PC-9 (cell line): ENCODE data around the gene GNB1. TPM values are rescaled to one million over a fixed set of nuclear protein-coding genes. Genes with fewer than 3 reads are reported as not detected.
"Not testable (repeated sequence)": the region's sequence is repeated elsewhere in the genome, so short reads cannot be mapped to it uniquely, and the experiment has no call there.

Experiments
- BruUV-seq: library from RNA; stranded (reverse); fragments of 400-500 nt; replicated peaks from 2 replicates; lab custom pipeline; 2021; lab: Mats Ljungman, UMichigan
- CTCF ChIA-PET: fragments of 300-600 bp; sonication (Branson Sonifier 250); formaldehyde crosslinking; loops from one replicate; lab custom pipeline; 2022; ENCODE audit warnings: antibody characterized with exemption; lab: Charles Lee
- POLR2A ChIA-PET: fragments of 300-600 bp; sonication (Branson Sonifier 250); formaldehyde crosslinking; loops from one replicate; lab custom pipeline; 2022; ENCODE audit warnings: antibody characterized with exemption; ENCODE audit not compliant: unreplicated experiment; lab: Charles Lee
- DNase-seq, 2 experiments: peaks; one replicate each; pipeline versions ENCODE4 v3.0.0 to v3.0.0-alpha.2; 2015 to 2022; ENCODE audit warnings: mixed read lengths in 1 of 2
- H2AFZ ChIP-seq: fragments of 200-600 bp; sonication (generic); 2 replicates; pipeline ENCODE4 v1.8.1; 2017; ENCODE audit warnings: antibody characterized with exemption
- H3F3A ChIP-seq: fragments of 200-600 bp; sonication (generic); 2 replicates; pipeline ENCODE4 v1.8.1; 2017; ENCODE audit warnings: antibody characterized with exemption, mild to moderate bottlenecking, low read depth; ENCODE audit not compliant: insufficient read depth
- H3K27ac ChIP-seq: fragments of 200-600 bp; sonication (generic); 2 replicates; pipeline ENCODE4 v1.6.1; 2016; ENCODE audit warnings: mixed run types
- H3K27me3 ChIP-seq: fragments of 200-600 bp; sonication (generic); 2 replicates; pipeline ENCODE4 v1.6.1; 2016; ENCODE audit warnings: low read depth, mixed run types; ENCODE audit not compliant: insufficient read depth
- H3K36me3 ChIP-seq: fragments of 200-600 bp; sonication (generic); 2 replicates; pipeline ENCODE4 v1.6.1; 2016; ENCODE audit warnings: low read depth, mixed run types
- H3K4me1 ChIP-seq: fragments of 200-600 bp; sonication (generic); replicated peaks from 2 replicates; pipeline ENCODE4 v1.6.1; 2016; ENCODE audit warnings: mixed run types; ENCODE audit not compliant: insufficient read depth
- H3K4me2 ChIP-seq: fragments of 200-600 bp; sonication (generic); 2 replicates; pipeline ENCODE4 v1.6.1; 2017; ENCODE audit warnings: mixed run types
- H3K4me3 ChIP-seq: fragments of 200-600 bp; sonication (generic); 2 replicates; pipeline ENCODE4 v1.6.1; 2016; ENCODE audit warnings: mixed run types
- H3K79me2 ChIP-seq: fragments of 200-600 bp; sonication (generic); 2 replicates; pipeline ENCODE4 v1.6.1; 2017; ENCODE audit warnings: low read depth, mixed run types
- H3K9me2 ChIP-seq: fragments of 200-600 bp; sonication (generic); 2 replicates; pipeline ENCODE4 v1.8.1; 2017; ENCODE audit warnings: mild to moderate bottlenecking; ENCODE audit not compliant: insufficient read depth
- H3K9me3 ChIP-seq: fragments of 200-600 bp; sonication (generic); 2 replicates; pipeline ENCODE4 v1.8.1; 2016; ENCODE audit warnings: low read depth; ENCODE audit not compliant: insufficient read depth
- H4K20me1 ChIP-seq: fragments of 200-600 bp; sonication (generic); 2 replicates; pipeline ENCODE4 v1.8.1; 2017; ENCODE audit not compliant: insufficient read depth
- EZH2 ChIP-seq: fragments of 200-600 bp; sonication (generic); IDR thresholded peaks from 2 replicates; pipeline ENCODE4 v1.8.0; 2017; ENCODE audit warnings: antibody characterized with exemption, low read depth
- intact Hi-C: fragments of 100-400 bp; cut with micrococcal nuclease; formaldehyde crosslinking; loops from one replicate; pipeline ENCODE4 v1.10.0; 2022; ENCODE audit not compliant: unreplicated experiment
- total RNA-seq: library from RNA; stranded (reverse); gene quantifications from 2 replicates; pipeline ENCODE4 v1.2.3, GENCODE V29; 2021
- TF ChIP-seq, protein P1 (sequence below): fragments of 200-600 bp; sonication (generic); conservative IDR thresholded peaks from 2 replicates; pipeline ENCODE4 v1.6.1; 2017; ENCODE audit warnings: mixed run types, antibody characterized with exemption, mild to moderate bottlenecking, moderate library complexity

GNB1 gene
- total RNA-seq, 1 experiment from 2014 or later: 286 TPM

DNA sequence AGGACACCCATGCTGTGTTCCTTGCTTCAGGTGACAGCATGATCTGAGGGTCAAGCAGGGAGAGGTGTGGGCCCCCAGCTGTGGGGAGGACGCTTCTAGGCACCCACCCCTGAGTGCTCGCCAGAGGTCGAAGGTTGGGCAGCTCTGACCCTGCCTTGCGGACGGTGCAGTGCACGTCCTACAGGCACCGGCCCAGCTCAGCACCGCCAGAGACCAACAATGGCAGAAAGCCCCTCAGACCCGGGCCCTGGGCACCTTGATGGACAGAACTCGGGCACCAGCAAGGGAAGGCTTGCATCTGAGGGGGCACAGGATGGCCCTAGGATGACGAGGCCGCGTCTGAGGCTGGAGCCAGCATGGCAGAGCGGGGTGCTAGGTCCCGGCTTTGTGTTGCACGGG, 137.3 kb downstream of the GNB1 start:
- Histone ChIP-seq H3K4me3 (no peak overlapping the region), H3K27me3 (no peaks in the 10 kb centered on the region), H3K36me3 (0 out of 2 replicates have a peak, but pooled peaks cover 9% of the 10 kb centered on the region), H2AFZ (no peak overlapping the region), H3K27ac (no peak overlapping the region), H3K79me2 (peaks cover 25% of the 10 kb centered on the region), H4K20me1 (no peaks in the 10 kb centered on the region), H3K9me2 (no peaks in the 10 kb centered on the region), H3F3A (peaks cover 19% of the 10 kb centered on the region), H3K9me3 (no peaks in the 10 kb centered on the region), H3K4me1 (peaks cover 15% of the 10 kb centered on the region), H3K4me2 (no peak overlapping the region)
- ChIA-PET POLR2A (no interaction called here), CTCF (no interaction called here)
- intact Hi-C loops: no loop called here
- no peak for TF ChIP-seq EZH2
- TF ChIP-seq, protein P1, sequence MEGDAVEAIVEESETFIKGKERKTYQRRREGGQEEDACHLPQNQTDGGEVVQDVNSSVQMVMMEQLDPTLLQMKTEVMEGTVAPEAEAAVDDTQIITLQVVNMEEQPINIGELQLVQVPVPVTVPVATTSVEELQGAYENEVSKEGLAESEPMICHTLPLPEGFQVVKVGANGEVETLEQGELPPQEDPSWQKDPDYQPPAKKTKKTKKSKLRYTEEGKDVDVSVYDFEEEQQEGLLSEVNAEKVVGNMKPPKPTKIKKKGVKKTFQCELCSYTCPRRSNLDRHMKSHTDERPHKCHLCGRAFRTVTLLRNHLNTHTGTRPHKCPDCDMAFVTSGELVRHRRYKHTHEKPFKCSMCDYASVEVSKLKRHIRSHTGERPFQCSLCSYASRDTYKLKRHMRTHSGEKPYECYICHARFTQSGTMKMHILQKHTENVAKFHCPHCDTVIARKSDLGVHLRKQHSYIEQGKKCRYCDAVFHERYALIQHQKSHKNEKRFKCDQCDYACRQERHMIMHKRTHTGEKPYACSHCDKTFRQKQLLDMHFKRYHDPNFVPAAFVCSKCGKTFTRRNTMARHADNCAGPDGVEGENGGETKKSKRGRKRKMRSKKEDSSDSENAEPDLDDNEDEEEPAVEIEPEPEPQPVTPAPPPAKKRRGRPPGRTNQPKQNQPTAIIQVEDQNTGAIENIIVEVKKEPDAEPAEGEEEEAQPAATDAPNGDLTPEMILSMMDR: no peak
- DNase-seq: no peak
- no TSS peak for BruUV-seq

GRCh38 chr1:1752636-1753606, 138.0 kb downstream of the GNB1 start:
- BruUV-seq: no TSS peak
- POLR2A ChIA-PET: no interaction called here
- intact Hi-C loops: no loop called here

DNA sequence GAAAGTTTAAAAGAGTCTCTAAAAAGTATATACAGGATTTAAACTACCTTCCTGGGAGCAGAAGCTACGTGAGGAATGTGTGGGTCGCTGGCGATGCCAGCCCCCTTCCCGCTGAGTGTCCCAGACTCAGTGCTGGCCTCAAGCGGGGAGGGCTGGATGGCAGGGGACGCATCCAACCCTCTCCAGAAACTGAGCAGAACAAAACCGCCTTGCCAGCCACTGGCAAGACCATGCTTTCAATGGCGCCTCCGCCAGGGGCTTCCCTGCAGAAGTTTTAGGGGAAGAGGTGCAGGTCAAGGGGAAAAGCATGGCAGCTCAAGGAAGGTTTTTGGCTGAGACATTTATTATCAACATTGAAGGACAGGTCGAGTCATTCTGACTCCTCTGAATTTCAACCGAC, 138.7 kb downstream of the GNB1 start:
- Histone ChIP-seq H3F3A (peaks cover 7% of the 10 kb centered on the region; the same call in 1 of the 2 replicates), H2AFZ (no peak overlapping the region), H3K36me3 (0 out of 2 replicates have a peak, but pooled peaks cover 4% of the 10 kb centered on the region), H3K4me2 (no peak overlapping the region), H3K27me3 (no peaks in the 10 kb centered on the region), H3K9me2 (no peaks in the 10 kb centered on the region), H3K9me3 (no peaks in the 10 kb centered on the region), H4K20me1 (no peaks in the 10 kb centered on the region), H3K4me1 (peaks cover under 1% of the 10 kb centered on the region; the same call in 1 of the 2 replicates), H3K27ac (no peak overlapping the region), H3K4me3 (no peak overlapping the region), H3K79me2 (peaks cover 12% of the 10 kb centered on the region)
- DNase-seq: no peak
- CTCF ChIA-PET: no interaction called here
- POLR2A ChIA-PET: no interaction called here
- TSS peak; percentile 22 for BruUV-seq
- TF ChIP-seq, protein P1: no peak
- TF ChIP-seq EZH2: no peak
- intact Hi-C loops: no loop called here

More at GRCh38 chr1:1752636-1753606, 138.0 kb downstream of the GNB1 start:
- H3K9me2 ChIP-seq: no peaks in the 10 kb centered on the region
- peaks cover 20% of the 10 kb centered on the region for H3K79me2 ChIP-seq
- peaks cover 12% of the 10 kb centered on the region; the same call in 1 of the 2 replicates for H3F3A ChIP-seq
- no peak overlapping the region for H3K4me2 ChIP-seq
- TF ChIP-seq, protein P1: no peak
- TF ChIP-seq EZH2: no peak
- no peak overlapping the region for H3K4me3 ChIP-seq
- DNase-seq: peak in 1 of 2 experiments; percentile 29
- CTCF ChIA-PET: no interaction called here
- H2AFZ ChIP-seq: no peak overlapping the region
- no peaks in the 10 kb centered on the region for H3K27me3 ChIP-seq
- 0 out of 2 replicates have a peak, but pooled peaks cover 6% of the 10 kb centered on the region for H3K36me3 ChIP-seq
- peaks cover 8% of the 10 kb centered on the region for H3K4me1 ChIP-seq
- no peaks in the 10 kb centered on the region for H4K20me1 ChIP-seq
- no peaks in the 10 kb centered on the region for H3K9me3 ChIP-seq
- no peak overlapping the region for H3K27ac ChIP-seq

DNA sequence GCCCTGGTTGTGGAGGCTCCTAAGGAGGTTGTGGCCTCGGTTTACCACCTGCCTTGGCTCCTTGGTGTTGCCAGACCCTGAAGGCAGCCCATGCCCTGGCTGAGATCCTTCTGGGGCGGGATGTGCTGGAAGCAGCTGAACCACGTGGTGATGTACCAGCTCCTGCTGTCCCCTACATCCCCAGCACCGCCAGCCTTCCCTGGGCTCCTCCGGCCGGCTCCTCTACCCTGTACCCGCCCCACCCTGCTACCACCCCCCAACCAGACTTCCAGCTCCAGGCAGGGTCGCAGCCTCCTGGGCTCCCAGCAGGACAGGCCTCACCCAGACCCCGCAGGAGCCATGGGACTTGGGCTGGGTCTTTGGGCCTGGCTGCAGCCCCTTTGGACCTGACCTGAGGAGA, 140.9 kb downstream of the GNB1 start:
- H3K9me3 ChIP-seq, H3K79me2 ChIP-seq, H3K4me2 ChIP-seq, H3F3A ChIP-seq, H3K4me1 ChIP-seq, intact Hi-C loops, H2AFZ ChIP-seq, BruUV-seq, H3K4me3 ChIP-seq, DNase-seq, H4K20me1 ChIP-seq, H3K27ac ChIP-seq, POLR2A ChIA-PET, H3K36me3 ChIP-seq, H3K27me3 ChIP-seq, CTCF ChIA-PET, H3K9me2 ChIP-seq: not testable (repeated sequence)
